SK-N-MC (cell line): ENCODE data around the gene LRCH1.

Source experiments
- EZH2 ChIP-seq: fragments of 200-600 bp; sonication (generic); IDR thresholded peaks from one replicate; pipeline ENCODE4 v1.6.1; 2017; ENCODE audit warnings: antibody characterized with exemption
- POLR2AphosphoS5 ChIP-seq: IDR thresholded peaks from 2 replicates; pipeline ENCODE4 v1.6.1; 2012; ENCODE audit warnings: mild to moderate bottlenecking, low read depth, low read length, borderline replicate concordance

DNA sequence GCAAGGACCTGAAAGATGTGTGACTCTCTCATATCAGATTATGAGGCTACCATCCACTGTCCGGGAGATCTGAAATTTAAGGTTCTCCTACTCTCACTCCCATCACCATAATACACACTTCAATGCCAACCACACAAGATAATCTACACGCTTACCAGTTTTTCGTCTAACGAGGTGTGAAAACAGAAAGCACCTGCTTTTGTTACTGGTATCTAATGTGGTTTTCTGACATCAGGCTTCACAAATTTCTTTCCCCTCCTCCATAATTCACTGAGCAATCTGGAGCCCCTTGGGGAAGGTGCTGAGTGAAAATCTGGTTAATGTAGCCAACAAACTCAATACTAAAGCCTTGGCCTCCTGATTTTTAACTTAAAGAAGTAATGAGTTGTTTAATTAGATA lies 10.1 kb upstream of the LRCH1 start:
- TF ChIP-seq POLR2AphosphoS5 (no peak), EZH2 (no peak)
